ENCODE measurements around the gene GLB1L. TPM values are rescaled to one million over a fixed set of nuclear protein-coding genes. Genes with fewer than 3 reads are reported as not detected.
A peak's percentile ranks its signal among the peaks of the same experiment; 100 is the strongest.

Gene GLB1L
- total RNA-seq, 1 donor from 2014 or later = 11.8 TPM

- Mint-ChIP-seq H3K27me3 (no peaks in the 10 kb centered on the region), H3K4me3 (ENCODE audit: low read depth) (peak overlapping the region; percentile 70), H3K9me3 (ENCODE audit: low read depth) (no peaks in the 10 kb centered on the region), H3K36me3 (ENCODE audit: insufficient read depth) (peaks cover 13% of the 10 kb centered on the region), H3K4me1 (ENCODE audit: low read depth) (peaks cover 18% of the 10 kb centered on the region), H3K27ac (peak overlapping the region; percentile 78)
- TF ChIP-seq CTCF (IDR thresholded peaks at IDR 0.05; ENCODE audit: unreplicated experiment) = no peak
- DNase-seq (ENCODE audit: low spot score, unreplicated experiment) = no peak
Observed at GRCh38 chr2:219228041-219228910, 17.0 kb downstream of the GLB1L start.

GRCh38 chr2:219225350-219225749 is 19.9 kb downstream of the GLB1L start:
- H3K27ac Mint-ChIP-seq = no peak overlapping the region
- H3K4me1 Mint-ChIP-seq (ENCODE audit: low read depth) = peaks cover 16% of the 10 kb centered on the region
- H3K4me3 Mint-ChIP-seq (ENCODE audit: low read depth) = no peak overlapping the region
- DNase-seq (ENCODE audit: low spot score, unreplicated experiment) = no peak
- H3K36me3 Mint-ChIP-seq (ENCODE audit: insufficient read depth) = peaks cover 13% of the 10 kb centered on the region
- no peaks in the 10 kb centered on the region for H3K9me3 Mint-ChIP-seq (ENCODE audit: low read depth)
- no peaks in the 10 kb centered on the region for H3K27me3 Mint-ChIP-seq
- TF ChIP-seq CTCF (IDR thresholded peaks at IDR 0.05; ENCODE audit: unreplicated experiment) = no peak

- Mint-ChIP-seq H3K4me1 (ENCODE audit: low read depth) (peaks cover 12% of the 10 kb centered on the region), H3K27me3 (no peaks in the 10 kb centered on the region), H3K27ac (no peak overlapping the region), H3K36me3 (ENCODE audit: insufficient read depth) (peaks cover 15% of the 10 kb centered on the region), H3K9me3 (ENCODE audit: low read depth) (no peaks in the 10 kb centered on the region), H3K4me3 (ENCODE audit: low read depth) (no peak overlapping the region)
- no peak for TF ChIP-seq CTCF (IDR thresholded peaks at IDR 0.05; ENCODE audit: unreplicated experiment)
- DNase-seq (ENCODE audit: low spot score, unreplicated experiment) = no peak
Observed at GRCh38 chr2:219223831-219224610, 21.2 kb downstream of the GLB1L start.

GRCh38 chr2:219221957-219222518 is 23.2 kb downstream of the GLB1L start:
- DNase-seq (ENCODE audit: low spot score, unreplicated experiment) = no peak
- Mint-ChIP-seq H3K4me3 (ENCODE audit: low read depth) (no peak overlapping the region), H3K27me3 (no peaks in the 10 kb centered on the region), H3K4me1 (ENCODE audit: low read depth) (peaks cover 12% of the 10 kb centered on the region), H3K9me3 (ENCODE audit: low read depth) (no peaks in the 10 kb centered on the region), H3K27ac (no peak overlapping the region), H3K36me3 (ENCODE audit: insufficient read depth) (peaks cover 15% of the 10 kb centered on the region)
- no peak for TF ChIP-seq CTCF (IDR thresholded peaks at IDR 0.05; ENCODE audit: unreplicated experiment)

Measured in progenitor cell of endocrine pancreas (in vitro differentiated cells).